HG03460 (cell line): ENCODE results near the gene JADE2.

Source experiments
- ATAC-seq: cut with Tn5 transposase; IDR thresholded peaks from one replicate; pipeline ENCODE4 v1.9.1; 2021; ENCODE audit not compliant: unreplicated experiment

JADE2 gene

GRCh38 chr5:134568337-134568700 lies 42.8 kb downstream of the JADE2 start:
- ATAC-seq = no peak

DNA sequence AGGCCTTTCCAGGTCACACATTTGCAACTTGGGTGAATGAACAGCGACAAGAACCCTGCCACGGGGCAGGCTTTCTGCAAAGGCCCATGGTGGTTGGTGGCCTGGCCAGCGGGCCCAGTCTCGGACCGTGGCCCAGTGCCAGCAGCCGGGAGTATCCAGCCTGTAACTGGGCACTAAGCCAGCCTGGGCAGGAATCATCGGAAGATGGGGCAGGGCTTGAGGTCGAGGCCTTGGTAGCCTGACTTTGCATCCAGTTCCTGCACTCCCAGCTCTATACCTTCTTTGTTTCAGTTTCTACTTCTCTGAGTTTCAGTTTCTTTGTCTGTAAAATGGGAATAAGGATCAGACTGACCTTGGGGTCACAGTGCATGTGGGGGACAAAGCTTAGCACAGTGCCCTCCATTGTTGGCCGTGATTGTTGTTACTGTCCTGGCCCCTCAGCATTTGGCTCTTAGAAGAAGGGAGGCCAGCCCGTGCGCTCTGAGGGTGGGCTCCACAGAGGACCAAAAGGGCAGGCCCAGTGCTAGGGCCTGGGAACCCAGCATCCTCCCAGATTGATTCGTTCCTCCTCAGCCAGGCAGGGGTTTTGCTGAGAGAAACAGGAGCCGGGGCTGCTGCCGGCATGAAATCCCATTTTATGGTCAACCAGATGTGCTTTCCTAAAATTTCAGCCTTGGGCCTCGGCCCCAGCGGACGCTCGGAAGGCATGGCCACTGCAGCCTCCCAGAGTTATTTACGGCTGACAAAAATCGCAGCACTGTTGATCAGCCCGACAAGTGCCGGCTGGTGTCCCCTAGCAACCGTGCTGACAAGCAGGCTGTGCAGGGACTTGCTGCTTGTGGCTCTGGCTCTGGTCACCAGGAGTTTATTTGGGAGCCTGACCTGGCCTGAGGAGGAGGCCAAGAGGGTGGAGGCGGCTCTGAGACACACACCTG lies 43.6 kb downstream of the JADE2 start:
- ATAC-seq = no peak

DNA sequence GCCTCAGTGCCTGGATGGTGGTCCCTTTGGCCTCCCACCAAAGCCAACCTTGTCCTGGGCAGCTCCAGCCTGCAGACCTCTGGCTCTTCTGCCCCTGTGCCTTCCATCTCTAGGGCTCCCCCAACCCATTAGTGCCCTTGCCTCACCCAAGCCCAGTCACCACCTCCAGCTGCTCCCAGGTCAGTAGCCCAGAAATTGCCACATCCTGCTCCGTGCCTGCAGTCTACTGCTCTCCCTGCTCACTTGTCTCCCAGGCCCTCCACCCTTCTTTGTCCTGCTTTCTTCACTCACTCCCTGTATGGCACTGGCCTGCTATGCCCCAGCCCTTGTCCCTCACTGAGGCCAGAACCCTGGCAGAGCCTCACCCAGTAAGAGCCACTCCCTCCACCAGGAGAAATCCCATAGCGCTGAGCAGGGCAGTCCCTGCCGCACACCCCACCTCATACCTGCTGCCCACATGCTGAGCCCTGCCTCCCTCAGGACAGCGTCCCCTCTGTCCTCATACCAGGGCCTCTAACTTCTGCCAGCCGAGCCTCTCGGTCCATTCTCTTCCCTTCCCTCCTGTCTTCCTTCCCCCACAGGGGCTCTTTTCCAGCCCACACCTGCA lies 44.4 kb downstream of the JADE2 start:
- no peak for ATAC-seq

GRCh38 chr5:134570365-134570758 lies 44.9 kb downstream of the JADE2 start:
- no peak for ATAC-seq

DNA sequence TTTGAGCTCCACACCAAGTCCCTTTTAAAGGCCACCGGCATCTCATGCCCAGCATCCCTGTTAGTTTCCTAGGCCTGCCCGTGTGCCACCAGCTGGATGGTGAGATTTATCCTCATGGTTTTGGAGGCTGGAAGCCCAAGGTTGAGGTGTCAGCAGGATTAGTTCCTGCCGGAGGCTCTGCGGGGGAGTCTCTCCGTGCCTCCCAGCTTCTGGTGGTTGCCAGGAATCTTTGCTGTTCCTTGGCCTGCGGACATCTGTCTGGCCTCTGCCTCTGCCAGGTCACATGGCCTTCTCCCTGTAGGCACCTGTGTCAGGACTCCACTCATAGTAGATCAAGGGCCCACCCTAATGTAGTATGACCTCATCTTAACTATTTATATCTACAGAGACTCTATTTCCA lies 45.4 kb downstream of the JADE2 start:
- no peak for ATAC-seq

- no peak for ATAC-seq
These were observed 46.4 kb downstream of the JADE2 start for GRCh38 chr5:134571693-134572405.

DNA sequence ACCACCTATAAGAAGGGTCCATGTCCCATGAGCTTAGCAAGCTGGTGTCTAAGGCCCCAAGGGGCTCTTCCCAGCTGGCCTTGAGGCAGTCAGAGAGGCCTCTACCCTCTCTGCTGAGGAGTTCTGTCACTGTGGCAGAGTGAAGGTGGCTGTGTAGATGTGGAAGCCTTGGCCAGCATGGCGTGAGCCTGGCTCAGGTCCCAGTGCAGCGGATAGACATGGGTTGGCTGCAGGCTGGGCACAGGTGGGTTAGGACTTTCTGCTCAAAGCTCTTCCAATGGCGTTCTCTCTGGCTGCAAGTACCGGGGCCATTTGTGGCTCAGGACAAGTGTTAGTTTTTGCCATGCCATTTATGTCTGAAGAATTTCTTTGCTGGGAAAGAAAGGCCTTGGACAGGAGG lies 47.3 kb downstream of the JADE2 start:
- no peak for ATAC-seq

- no peak for ATAC-seq
These were observed 49.1 kb downstream of the JADE2 start for GRCh38 chr5:134574521-134574920.

DNA sequence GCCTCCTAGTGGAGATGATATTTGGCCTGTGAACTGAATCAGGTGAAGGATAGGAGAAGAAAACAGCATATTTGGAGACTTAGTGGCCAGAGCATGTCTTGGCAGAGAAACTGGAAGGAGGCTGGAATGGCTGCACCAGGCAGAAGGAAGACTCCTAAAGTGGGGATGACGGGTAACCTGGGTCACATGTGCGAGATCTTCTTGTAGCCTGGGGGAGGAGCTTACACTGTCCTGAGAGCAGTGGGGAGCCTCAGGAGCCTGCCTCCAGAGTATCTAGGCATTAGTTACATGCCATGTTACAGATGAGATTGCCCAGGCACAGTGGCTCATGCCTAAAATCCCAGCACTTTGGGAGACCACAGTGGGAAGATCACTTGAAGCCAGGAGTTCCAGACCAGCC lies 49.8 kb downstream of the JADE2 start:
- no peak for ATAC-seq

DNA sequence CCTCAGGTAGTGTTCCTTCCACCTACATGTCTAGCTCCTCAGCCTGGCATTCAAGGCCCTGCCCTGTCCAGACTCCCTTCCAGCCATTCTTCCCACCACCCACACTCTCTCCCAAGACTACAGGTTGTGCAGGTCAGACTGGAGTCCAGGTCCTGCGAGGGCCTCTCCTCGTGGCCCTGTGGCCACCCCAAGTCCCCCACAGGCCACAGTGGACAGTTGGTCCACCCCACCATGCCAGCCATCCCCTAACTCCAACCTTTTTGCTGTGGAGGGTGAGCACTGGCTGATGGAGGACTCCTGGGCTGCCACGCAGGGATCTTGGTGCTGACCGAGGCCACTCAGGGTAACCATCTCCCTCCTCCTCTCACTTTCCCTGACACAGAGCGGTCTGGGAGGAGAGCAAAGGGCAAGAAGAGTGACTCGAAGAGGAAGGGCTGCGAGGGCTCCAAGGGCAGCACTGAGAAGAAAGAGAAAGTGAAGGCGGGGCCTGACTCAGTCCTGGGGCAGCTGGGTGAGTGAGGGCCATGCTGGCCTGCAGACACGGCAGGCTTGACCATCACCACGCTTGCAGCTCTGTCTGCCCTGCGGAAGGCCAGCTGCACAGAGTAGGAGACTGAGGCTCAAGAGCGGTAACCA lies 51.0 kb downstream of the JADE2 start:
- ATAC-seq = no peak

- ATAC-seq = no peak
These were observed 51.7 kb downstream of the JADE2 start for GRCh38 chr5:134577022-134577795.

- no peak for ATAC-seq
These were observed 52.5 kb downstream of the JADE2 start for GRCh38 chr5:134577796-134578577.

DNA sequence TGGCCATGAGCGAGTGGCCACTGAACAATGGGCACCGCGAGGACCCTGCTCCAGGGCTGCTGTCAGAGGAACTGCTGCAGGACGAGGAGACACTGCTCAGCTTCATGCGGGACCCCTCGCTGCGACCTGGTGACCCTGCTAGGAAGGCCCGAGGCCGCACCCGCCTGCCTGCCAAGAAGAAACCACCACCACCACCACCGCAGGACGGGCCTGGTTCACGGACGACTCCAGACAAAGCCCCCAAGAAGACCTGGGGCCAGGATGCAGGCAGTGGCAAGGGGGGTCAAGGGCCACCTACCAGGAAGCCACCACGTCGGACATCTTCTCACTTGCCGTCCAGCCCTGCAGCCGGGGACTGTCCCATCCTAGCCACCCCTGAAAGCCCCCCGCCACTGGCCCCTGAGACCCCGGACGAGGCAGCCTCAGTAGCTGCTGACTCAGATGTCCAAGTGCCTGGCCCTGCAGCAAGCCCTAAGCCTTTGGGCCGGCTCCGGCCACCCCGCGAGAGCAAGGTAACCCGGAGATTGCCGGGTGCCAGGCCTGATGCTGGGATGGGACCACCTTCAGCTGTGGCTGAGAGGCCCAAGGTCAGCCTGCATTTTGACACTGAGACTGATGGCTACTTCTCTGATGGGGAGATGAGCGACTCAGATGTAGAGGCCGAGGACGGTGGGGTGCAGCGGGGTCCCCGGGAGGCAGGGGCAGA lies 53.3 kb downstream of the JADE2 start:
- ATAC-seq = no peak

GRCh38 chr5:134579284-134579771 lies 53.9 kb downstream of the JADE2 start:
- ATAC-seq = no peak

DNA sequence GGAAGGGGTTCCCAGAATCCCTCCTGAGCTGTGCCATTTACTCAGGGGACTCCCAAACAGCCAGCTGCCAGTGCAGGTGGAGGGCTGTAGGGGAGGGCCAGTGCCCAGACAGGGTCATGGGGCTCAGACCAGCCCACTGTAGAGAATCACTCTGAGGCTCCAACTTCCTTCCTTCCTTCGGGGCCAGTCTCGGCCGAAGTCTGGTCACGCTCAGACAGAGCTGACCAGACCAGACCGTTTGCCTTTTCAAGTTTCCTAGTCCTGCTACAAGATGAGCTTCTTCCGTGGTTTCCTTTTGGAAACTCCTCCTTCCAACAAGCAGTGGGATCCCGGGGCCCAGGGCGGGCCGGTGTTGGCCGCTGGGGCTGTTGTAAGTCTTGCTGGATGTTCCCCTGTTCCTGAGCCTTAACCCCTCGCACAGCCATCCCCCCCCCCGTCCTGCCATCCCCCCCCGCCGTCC lies 54.6 kb downstream of the JADE2 start:
- ATAC-seq = no peak

DNA sequence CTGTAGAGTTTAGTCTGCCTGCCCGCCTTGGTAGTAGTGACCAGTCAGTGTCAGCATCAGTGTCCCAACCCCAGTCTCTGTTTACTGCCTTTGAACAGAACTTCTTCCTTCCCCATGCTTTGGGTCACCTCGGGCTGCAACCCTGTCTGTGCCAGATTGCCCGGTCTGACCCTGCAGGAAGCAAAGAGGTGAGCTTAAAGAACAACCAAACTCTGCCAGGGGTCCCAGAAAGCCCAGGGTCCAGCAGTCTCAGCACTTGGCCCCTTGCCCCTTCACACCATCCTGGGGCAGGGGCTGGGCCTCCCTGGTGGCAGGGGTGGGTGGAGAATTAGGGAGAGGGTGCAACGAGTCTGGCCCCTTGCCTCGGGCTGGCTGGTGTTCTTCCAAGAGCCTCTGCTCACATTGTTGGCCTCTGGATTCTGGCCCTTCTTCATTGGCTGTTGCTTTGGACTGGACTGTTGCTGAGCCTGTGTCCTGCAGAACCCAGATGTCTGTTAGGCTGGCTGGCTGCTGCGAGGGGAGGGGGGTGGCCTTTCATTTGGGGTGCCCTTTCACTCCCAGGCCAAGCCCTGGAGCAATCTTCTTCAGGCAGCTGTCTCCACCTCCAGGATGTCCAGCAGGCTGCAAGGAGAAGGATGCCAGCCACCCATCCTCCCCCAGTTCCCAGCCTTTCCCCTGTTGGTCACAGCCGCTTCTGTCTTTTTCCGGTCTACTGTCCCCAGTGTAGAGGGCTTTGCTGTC lies 55.9 kb downstream of the JADE2 start:
- no peak for ATAC-seq

GRCh38 chr5:134582281-134582680 lies 56.8 kb downstream of the JADE2 start:
- ATAC-seq = no peak

DNA sequence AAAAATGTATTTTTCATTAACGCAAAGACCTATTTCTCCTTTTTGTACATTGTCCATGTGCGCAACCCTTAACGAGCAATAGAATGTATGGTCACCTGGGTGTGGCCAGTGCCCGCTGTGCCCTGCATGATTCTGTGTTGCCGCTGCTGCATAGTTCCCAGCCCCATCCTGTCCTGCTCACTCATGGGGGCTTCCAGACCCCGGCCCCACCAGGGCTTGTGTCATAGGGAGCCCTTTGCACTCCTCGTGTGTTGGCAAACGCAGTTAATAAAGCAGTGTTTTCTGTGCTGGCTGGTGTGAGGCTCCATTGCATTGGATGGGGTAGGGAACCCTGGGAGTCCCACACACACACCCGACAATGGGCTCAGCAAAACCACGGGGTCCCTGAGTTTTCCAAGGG lies 57.5 kb downstream of the JADE2 start:
- ATAC-seq = no peak
